ENCODE measurements around the gene TMEM92.

TMEM92 gene

GRCh38 chr17:50328363-50329325, 54.4 kb downstream of the TMEM92 start:
- DNase-seq (ENCODE audit: low read depth in 2 of 2), result no peak

- no peak for DNase-seq (ENCODE audit: low read depth in 2 of 2)
Measured at GRCh38 chr17:50329716-50330115, 55.5 kb downstream of the TMEM92 start.

GRCh38 chr17:50330151-50330775, 56.0 kb downstream of the TMEM92 start:
- DNase-seq (ENCODE audit: low read depth in 2 of 2), result no peak

Data from activated CD8-positive, alpha-beta memory T cell treated with anti-CD3 and anti-CD28 coated beads for 4 hours (primary cell).